IMR-90 (cell line): ENCODE results near the gene ABCC8. TPM values are rescaled to one million over a fixed set of nuclear protein-coding genes. Genes with fewer than 3 reads are reported as not detected.

ENCODE experiments used
- ATAC-seq: fragments of 200-7000 bp; cut with Tn5 transposase; 2 replicates; pipeline ENCODE4 v1.9.1; 2020; ENCODE audit warnings: low read depth, mild to moderate bottlenecking, moderate library complexity
- BruUV-seq: library from RNA; stranded (reverse); fragments of 400-500 nt; replicated peaks from 2 replicates; lab custom pipeline; 2021; lab: Mats Ljungman, UMichigan
- CTCF ChIA-PET: fragments of 300-600 bp; formaldehyde crosslinking; extraction: SDS; loops from one replicate; lab custom pipeline; 2021; ENCODE audit warnings: antibody characterized with exemption; lab: Yijun Ruan, JAX
- POLR2A ChIA-PET: fragments of 300-600 bp; sonication (Branson Sonifier 250); formaldehyde crosslinking; loops from one replicate; lab custom pipeline; 2022; ENCODE audit warnings: antibody characterized with exemption; ENCODE audit not compliant: unreplicated experiment; lab: Charles Lee
- DNase-seq: peaks from one replicate; pipeline ENCODE4 v3.0.0; 2013
- H2AFZ ChIP-seq: replicated peaks from 2 replicates; pipeline ENCODE3; 2013; ENCODE audit warnings: low read length, mild to moderate bottlenecking; ENCODE audit not compliant: poor library complexity
- H2AK5ac ChIP-seq: 2 replicates; pipeline ENCODE4 v1.6.1; 2013; ENCODE audit warnings: low read depth, low read length, inconsistent platforms
- H2AK9ac ChIP-seq: replicated peaks from 2 replicates; pipeline ENCODE3; 2013; ENCODE audit warnings: mild to moderate bottlenecking, low read depth, low read length, moderate library complexity; ENCODE audit not compliant: poor library complexity
- H2BK120ac ChIP-seq: 2 replicates; pipeline ENCODE4 v1.6.1; 2013; ENCODE audit warnings: low read depth, low read length, inconsistent platforms
- H2BK15ac ChIP-seq: 3 replicates; pipeline ENCODE4 v1.6.1; 2013; ENCODE audit warnings: low read depth, low read length, inconsistent platforms
- H2BK20ac ChIP-seq: 2 replicates; pipeline ENCODE4 v1.6.1; 2013; ENCODE audit warnings: low read depth, mild to moderate bottlenecking, inconsistent platforms, low read length, moderate library complexity
- H2BK5ac ChIP-seq: 2 replicates; pipeline ENCODE4 v1.6.1; 2013; ENCODE audit warnings: mild to moderate bottlenecking, low read depth, low read length, inconsistent platforms; ENCODE audit not compliant: poor library complexity, severe bottlenecking
- H3K14ac ChIP-seq: replicated peaks from 2 replicates; pipeline ENCODE4 v1.6.1; 2013; ENCODE audit warnings: low read depth, low read length, inconsistent platforms
- H3K18ac ChIP-seq: 2 replicates; pipeline ENCODE4 v1.6.1; 2013; ENCODE audit warnings: low read depth, low read length, control low read depth
- H3K23ac ChIP-seq: 2 replicates; pipeline ENCODE4 v1.6.1; 2013; ENCODE audit warnings: low read depth, low read length, inconsistent platforms
- H3K27ac ChIP-seq: 2 replicates; pipeline ENCODE4 v1.5.1; 2013; ENCODE audit warnings: mild to moderate bottlenecking, control low read depth, low read length; ENCODE audit not compliant: insufficient read depth
- H3K27me3 ChIP-seq: 2 replicates; pipeline ENCODE4 v1.6.1; 2013; ENCODE audit warnings: low read length; ENCODE audit not compliant: control insufficient read depth, insufficient read depth
- H3K36me3 ChIP-seq: 2 replicates; pipeline ENCODE4 v1.6.1; 2013; ENCODE audit warnings: low read length, mixed read lengths; ENCODE audit not compliant: control insufficient read depth, insufficient read depth
- H3K4ac ChIP-seq: 2 replicates; pipeline ENCODE4 v1.6.1; 2013; ENCODE audit warnings: low read depth, low read length, inconsistent platforms
- H3K4me1 ChIP-seq: 2 replicates; pipeline ENCODE4 v1.6.1; 2013; ENCODE audit warnings: low read length, mixed read lengths; ENCODE audit not compliant: control insufficient read depth, insufficient read depth
- H3K4me2 ChIP-seq: 2 replicates; pipeline ENCODE4 v1.6.1; 2013; ENCODE audit warnings: low read depth, mild to moderate bottlenecking, control low read depth, low read length, moderate library complexity
- H3K4me3 ChIP-seq: 2 replicates; pipeline ENCODE4 v1.5.1; 2013; ENCODE audit warnings: low read depth, mild to moderate bottlenecking, control low read depth, low read length, moderate library complexity; ENCODE audit not compliant: insufficient read depth
- H3K56ac ChIP-seq: 2 replicates; pipeline ENCODE4 v1.6.1; 2013; ENCODE audit warnings: low read length, inconsistent platforms; ENCODE audit not compliant: insufficient read depth; ENCODE audit errors: extremely low read depth
- H3K79me1 ChIP-seq, 2 experiments: 2 replicates each; pipeline ENCODE4 v1.6.1; 2013; ENCODE audit warnings: low read length in 2 of 2, inconsistent platforms in 1 of 2, low read depth in 1 of 2
- H3K9ac ChIP-seq: 2 replicates; pipeline ENCODE4 v1.6.1; 2013; ENCODE audit warnings: low read depth, low read length, control low read depth
- H3K9me1 ChIP-seq: 2 replicates; pipeline ENCODE4 v1.6.1; 2013; ENCODE audit warnings: low read length, inconsistent platforms; ENCODE audit not compliant: insufficient read depth
- H3K9me3 ChIP-seq: 2 replicates; pipeline ENCODE4 v1.6.1; 2013; ENCODE audit warnings: low read length; ENCODE audit not compliant: control insufficient read depth, insufficient read depth
- H4K20me1 ChIP-seq: 2 replicates; pipeline ENCODE4 v1.6.1; 2013; ENCODE audit warnings: low read length, inconsistent platforms; ENCODE audit not compliant: insufficient read depth
- H4K5ac ChIP-seq: 2 replicates; pipeline ENCODE4 v1.6.1; 2013; ENCODE audit warnings: mild to moderate bottlenecking, low read depth, low read length, control low read depth
- H4K8ac ChIP-seq, 2 experiments: 2 replicates each; pipeline ENCODE4 v1.6.1; 2013; ENCODE audit warnings: low read depth in 2 of 2, low read length in 2 of 2, control low read depth in 1 of 2, inconsistent platforms in 1 of 2
- H4K91ac ChIP-seq: 2 replicates; pipeline ENCODE4 v1.6.1; 2013; ENCODE audit warnings: low read depth, low read length, inconsistent platforms; ENCODE audit not compliant: insufficient read depth
- BHLHE40 ChIP-seq: fragments of 150-350 bp; IDR thresholded peaks from 2 replicates; pipeline ENCODE4 v1.6.1; 2016; ENCODE audit warnings: mild to moderate bottlenecking, low read depth, low read length
- CEBPB ChIP-seq: IDR thresholded peaks from 2 replicates; pipeline ENCODE4 v1.6.1; 2012; ENCODE audit warnings: low read depth, low read length, improper control_type of control experiment
- CHD1 ChIP-seq: IDR thresholded peaks from 2 replicates; pipeline ENCODE4 v1.6.1; 2012; ENCODE audit warnings: low read depth, low read length, improper control_type of control experiment
- FOS ChIP-seq: fragments of 150-350 bp; IDR thresholded peaks from 2 replicates; pipeline ENCODE4 v1.6.1; 2016; ENCODE audit warnings: low read depth, low read length
- MAFK ChIP-seq: IDR thresholded peaks from 2 replicates; pipeline ENCODE4 v1.6.1; 2012; ENCODE audit warnings: low read depth, low read length, improper control_type of control experiment
- MXI1 ChIP-seq: IDR thresholded peaks from 2 replicates; pipeline ENCODE4 v1.6.1; 2012; ENCODE audit warnings: low read depth, mild to moderate bottlenecking, low read length, moderate library complexity, borderline replicate concordance
- POLR2A ChIP-seq: IDR thresholded peaks from 2 replicates; pipeline ENCODE4 v1.6.1; 2012; ENCODE audit warnings: mild to moderate bottlenecking, low read depth, low read length
- RAD21 ChIP-seq: IDR thresholded peaks from 2 replicates; pipeline ENCODE4 v1.6.1; 2012; ENCODE audit warnings: low read length, improper control_type of control experiment
- RCOR1 ChIP-seq: IDR thresholded peaks from 2 replicates; pipeline ENCODE4 v1.6.1; 2012; ENCODE audit warnings: mild to moderate bottlenecking, low read length, improper control_type of control experiment; ENCODE audit not compliant: insufficient replicate concordance
- RFX5 ChIP-seq: IDR thresholded peaks from 2 replicates; pipeline ENCODE4 v1.8.0; 2012; ENCODE audit warnings: low read depth, mild to moderate bottlenecking, low read length, moderate library complexity
- SMC3 ChIP-seq: fragments of 150-350 bp; IDR thresholded peaks from 2 replicates; pipeline ENCODE4 v1.6.1; 2016; ENCODE audit warnings: low read depth, mild to moderate bottlenecking, antibody characterized with exemption, low read length, moderate library complexity
- USF2 ChIP-seq: fragments of 150-350 bp; IDR thresholded peaks from 2 replicates; pipeline ENCODE4 v1.6.1; 2017; ENCODE audit warnings: mild to moderate bottlenecking, antibody characterized with exemption, low read length, low read depth
- WGBS, 2 experiments: methylation state at CpG; one replicate each; pipeline versions ENCODE4 v1.1.5 to v1.1.7; 2013; ENCODE audit warnings: missing lambda C conversion rate in 2 of 2; ENCODE audit not compliant: insufficient read length in 1 of 2; ENCODE audit errors: extremely low coverage in 2 of 2; 5-methylcytosine and 5-hydroxymethylcytosine counted together
- dilution Hi-C: fragments of 300-500 bp; cut with HindIII; formaldehyde crosslinking; loops from one replicate; pipeline ENCODE4 v1.14.3; 2018; ENCODE audit warnings: low sequenced_read_pairs; ENCODE audit not compliant: unreplicated experiment
- in situ Hi-C: fragments of 300-500 bp; cut with MboI; formaldehyde crosslinking; loops from 3 replicates; pipeline ENCODE4 v1.14.3; 2019; ENCODE audit warnings: low sequenced_read_pairs, inconsistent platforms, mixed read lengths
- intact Hi-C: fragments of 100-400 bp; cut with micrococcal nuclease; formaldehyde crosslinking; loops from 2 replicates; pipeline ENCODE4 v1.10.0; 2022
- polyA plus RNA-seq, 3 experiments: library from polyadenylated mRNA; depleted of rRNA; stranded (reverse); fragments of >200 nt; gene quantifications; 2 replicates each; pipeline ENCODE4 v1.2.3, GENCODE V29; 2012; ENCODE audit warnings: low replicate concordance in 1 of 3
- total RNA-seq: library from RNA; depleted of rRNA; stranded (reverse); fragments of >200 nt; gene quantifications from 2 replicates; pipeline ENCODE4 v1.2.3, GENCODE V29; 2012
- TF ChIP-seq, protein P1 (sequence below): conservative IDR thresholded peaks from 2 replicates; pipeline ENCODE4 v1.5.1; 2012; ENCODE audit warnings: mild to moderate bottlenecking, low read depth, low read length, improper control_type of control experiment
- TF ChIP-seq, protein P2 (sequence below): fragments of 150-350 bp; IDR thresholded peaks from 2 replicates; pipeline ENCODE4 v1.6.1; 2016; ENCODE audit warnings: low read depth, mild to moderate bottlenecking, low read length, moderate library complexity, borderline replicate concordance

The ABCC8 gene
- total and polyA plus RNA-seq, 2 of the 4 experiments (the other 2 are of a cell fraction): not detected

GRCh38 chr11:17428261-17428660 is 48.4 kb downstream of the ABCC8 start:
- Histone ChIP-seq H3K14ac (no peak overlapping the region), H4K20me1 (no peaks in the 10 kb centered on the region), H3K4me2 (no peak overlapping the region), H2BK5ac (no peak overlapping the region), H3K9me3 (no peaks in the 10 kb centered on the region), H3K27me3 (peaks cover 11% of the 10 kb centered on the region), H4K91ac (no peak overlapping the region), H2AFZ (no peak overlapping the region), H2AK5ac (no peak overlapping the region), H3K56ac (no peak overlapping the region), H3K9me1 (no peaks in the 10 kb centered on the region), H2BK20ac (no peak overlapping the region), H2BK15ac (no peak overlapping the region), H3K9ac (no peak overlapping the region), H3K18ac (no peak overlapping the region), H3K36me3 (no peaks in the 10 kb centered on the region), H3K23ac (no peak overlapping the region), H3K4me1 (no peaks in the 10 kb centered on the region), H2AK9ac (no peak overlapping the region), H3K4ac (no peak overlapping the region), H3K79me1 (no peaks in the 10 kb centered on the region), H4K5ac (no peak overlapping the region), H3K27ac (no peak overlapping the region), H4K8ac (no peak overlapping the region), H2BK120ac (no peak overlapping the region), H3K4me3 (no peak overlapping the region)
- no peak for ATAC-seq
- intact Hi-C loops: no loop called here
- dilution Hi-C loops: no loop called here
- POLR2A ChIA-PET: no interaction called here
- no TSS peak for BruUV-seq
- CTCF ChIA-PET: no interaction called here
- WGBS, 2 experiments: 50% methylated on average over 1 of the region's 11 CpGs; no CpG with 5 or more reads in 1 of the 2 experiments
- TF ChIP-seq POLR2A: no peak
- no peak for TF ChIP-seq CHD1
- no peak for TF ChIP-seq RFX5
- TF ChIP-seq RAD21: no peak
- no peak for TF ChIP-seq MAFK
- TF ChIP-seq CEBPB: no peak
- TF ChIP-seq, protein P1, sequence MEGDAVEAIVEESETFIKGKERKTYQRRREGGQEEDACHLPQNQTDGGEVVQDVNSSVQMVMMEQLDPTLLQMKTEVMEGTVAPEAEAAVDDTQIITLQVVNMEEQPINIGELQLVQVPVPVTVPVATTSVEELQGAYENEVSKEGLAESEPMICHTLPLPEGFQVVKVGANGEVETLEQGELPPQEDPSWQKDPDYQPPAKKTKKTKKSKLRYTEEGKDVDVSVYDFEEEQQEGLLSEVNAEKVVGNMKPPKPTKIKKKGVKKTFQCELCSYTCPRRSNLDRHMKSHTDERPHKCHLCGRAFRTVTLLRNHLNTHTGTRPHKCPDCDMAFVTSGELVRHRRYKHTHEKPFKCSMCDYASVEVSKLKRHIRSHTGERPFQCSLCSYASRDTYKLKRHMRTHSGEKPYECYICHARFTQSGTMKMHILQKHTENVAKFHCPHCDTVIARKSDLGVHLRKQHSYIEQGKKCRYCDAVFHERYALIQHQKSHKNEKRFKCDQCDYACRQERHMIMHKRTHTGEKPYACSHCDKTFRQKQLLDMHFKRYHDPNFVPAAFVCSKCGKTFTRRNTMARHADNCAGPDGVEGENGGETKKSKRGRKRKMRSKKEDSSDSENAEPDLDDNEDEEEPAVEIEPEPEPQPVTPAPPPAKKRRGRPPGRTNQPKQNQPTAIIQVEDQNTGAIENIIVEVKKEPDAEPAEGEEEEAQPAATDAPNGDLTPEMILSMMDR: no peak
- no peak for TF ChIP-seq BHLHE40
- no peak for TF ChIP-seq MXI1
- no peak for TF ChIP-seq FOS
- no peak for TF ChIP-seq RCOR1
- no peak for TF ChIP-seq USF2
- no peak for TF ChIP-seq SMC3
- TF ChIP-seq, protein P2, sequence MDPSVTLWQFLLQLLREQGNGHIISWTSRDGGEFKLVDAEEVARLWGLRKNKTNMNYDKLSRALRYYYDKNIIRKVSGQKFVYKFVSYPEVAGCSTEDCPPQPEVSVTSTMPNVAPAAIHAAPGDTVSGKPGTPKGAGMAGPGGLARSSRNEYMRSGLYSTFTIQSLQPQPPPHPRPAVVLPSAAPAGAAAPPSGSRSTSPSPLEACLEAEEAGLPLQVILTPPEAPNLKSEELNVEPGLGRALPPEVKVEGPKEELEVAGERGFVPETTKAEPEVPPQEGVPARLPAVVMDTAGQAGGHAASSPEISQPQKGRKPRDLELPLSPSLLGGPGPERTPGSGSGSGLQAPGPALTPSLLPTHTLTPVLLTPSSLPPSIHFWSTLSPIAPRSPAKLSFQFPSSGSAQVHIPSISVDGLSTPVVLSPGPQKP: no peak
- in situ Hi-C loops: no loop called here
- no peak for DNase-seq
